SK-N-SH (cell line): Measurements from ENCODE around the gene CDC42SE2. TPM values are rescaled to one million over a fixed set of nuclear protein-coding genes. Genes with fewer than 3 reads are reported as not detected.

Source experiments
- CTCF ChIA-PET: fragments of 300-600, 350-600 bp; formaldehyde crosslinking; extraction: SDS; loops from one replicate; lab custom pipeline; 2021; lab: Yijun Ruan, JAX
- POLR2A ChIA-PET: fragments of 350-600 bp; sonication (Branson Sonifier 250); formaldehyde crosslinking; extraction: SDS; loops from one replicate; lab custom pipeline; 2020; ENCODE audit warnings: antibody characterized with exemption, inconsistent platforms; lab: Yijun Ruan, JAX
- DNase-seq: peaks from one replicate; pipeline ENCODE4 v3.0.0; 2012
- H2AFZ ChIP-seq: fragments of 200-600 bp; sonication (generic); 2 replicates; pipeline ENCODE4 v1.8.1; 2016; ENCODE audit warnings: antibody characterized with exemption, mild to moderate bottlenecking, low read depth
- H3F3A ChIP-seq: fragments of 200-600 bp; sonication (generic); replicated peaks from 2 replicates; pipeline ENCODE3; 2016; ENCODE audit warnings: antibody characterized with exemption, mild to moderate bottlenecking; ENCODE audit not compliant: insufficient read depth
- H3K27ac ChIP-seq, 2 experiments: fragments of 200-500 bp in 1 of 2; fragments of 200-600 bp in 1 of 2; sonication (Bioruptor generic) in 1 of 2; sonication (generic), shearing (Covaris generic) in 1 of 2; 2 replicates each; pipeline versions ENCODE4 v1.5.1 to v1.6.1; 2014 to 2016; ENCODE audit warnings: low read depth in 2 of 2, inconsistent platforms in 1 of 2, low read length in 1 of 2, mild to moderate bottlenecking in 1 of 2, mixed read lengths in 1 of 2
- H3K27me3 ChIP-seq: fragments of 200-600 bp; sonication (generic), shearing (Covaris generic); 2 replicates; pipeline ENCODE4 v1.6.1; 2016; ENCODE audit warnings: mixed run types; ENCODE audit not compliant: insufficient read depth
- H3K36me3 ChIP-seq, 2 experiments: fragments of 200-500 bp in 1 of 2; fragments of 200-600 bp in 1 of 2; sonication (Bioruptor generic) in 1 of 2; sonication (generic) in 1 of 2; replicated peaks in 1 of 2; 2 replicates each; pipeline versions ENCODE3 to v1.5.1; 2014 to 2016; ENCODE audit warnings: low read length in 1 of 2, mild to moderate bottlenecking in 1 of 2; ENCODE audit not compliant: insufficient read depth in 2 of 2, control insufficient read depth in 1 of 2
- H3K4me1 ChIP-seq, 2 experiments: fragments of 200-500 bp in 1 of 2; fragments of 200-600 bp in 1 of 2; sonication (Bioruptor generic) in 1 of 2; sonication (generic), shearing (Covaris generic) in 1 of 2; 2 replicates each; pipeline versions ENCODE4 v1.5.1 to v1.6.1; 2014 to 2016; ENCODE audit warnings: low read depth in 1 of 2, low read length in 1 of 2, mixed run types in 1 of 2; ENCODE audit not compliant: insufficient read depth in 2 of 2, control insufficient read depth in 1 of 2
- H3K4me2 ChIP-seq: fragments of 200-600 bp; sonication (generic), shearing (Covaris generic); 2 replicates; pipeline ENCODE4 v1.6.1; 2017; ENCODE audit warnings: mixed run types
- H3K4me3 ChIP-seq, 2 experiments: fragments of 200-500 bp in 1 of 2; fragments of 200-600 bp in 1 of 2; sonication (Bioruptor generic) in 1 of 2; sonication (generic), shearing (Covaris generic) in 1 of 2; 2 replicates each; pipeline versions ENCODE4 v1.5.1 to v1.8.1; 2014 to 2016; ENCODE audit warnings: low read depth in 2 of 2, inconsistent platforms in 1 of 2, low read length in 1 of 2, mild to moderate bottlenecking in 1 of 2, mixed read lengths in 1 of 2, moderate library complexity in 1 of 2
- H3K79me2 ChIP-seq: fragments of 200-600 bp; sonication (generic); 2 replicates; pipeline ENCODE4 v1.8.1; 2017; ENCODE audit warnings: mild to moderate bottlenecking; ENCODE audit not compliant: insufficient read depth
- H3K9ac ChIP-seq: fragments of 200-600 bp; sonication (generic); 2 replicates; pipeline ENCODE4 v1.6.1; 2017; ENCODE audit warnings: mixed run types
- H3K9me2 ChIP-seq: fragments of 200-600 bp; sonication (generic); 2 replicates; pipeline ENCODE4 v1.6.1; 2017; ENCODE audit warnings: mixed run types
- H3K9me3 ChIP-seq: fragments of 200-600 bp; sonication (generic); 2 replicates; pipeline ENCODE4 v1.6.1; 2017; ENCODE audit warnings: mixed run types, mild to moderate bottlenecking, moderate library complexity
- H4K20me1 ChIP-seq: fragments of 200-600 bp; sonication (generic); 2 replicates; pipeline ENCODE4 v1.6.1; 2017; ENCODE audit warnings: mild to moderate bottlenecking, mixed run types; ENCODE audit not compliant: insufficient read depth
- CTCF ChIP-seq: fragments of 200-600 bp; sonication (generic); IDR thresholded peaks from 2 replicates; pipeline ENCODE4 v1.6.1; 2017; ENCODE audit warnings: antibody characterized with exemption, mild to moderate bottlenecking, moderate library complexity
- MXI1 ChIP-seq: IDR thresholded peaks from 2 replicates; pipeline ENCODE4 v1.6.1; 2012; ENCODE audit warnings: mild to moderate bottlenecking, low read depth, low read length, improper control_type of control experiment
- NFIC ChIP-seq: IDR thresholded peaks from 2 replicates; pipeline ENCODE4 v1.4.0; 2012; ENCODE audit warnings: borderline replicate concordance
- RAD21 ChIP-seq: IDR thresholded peaks from 2 replicates; pipeline ENCODE4 v1.6.1; 2012; ENCODE audit warnings: mild to moderate bottlenecking, low read length
- RCOR1 ChIP-seq: fragments of 150-350 bp; IDR thresholded peaks from 2 replicates; pipeline ENCODE4 v1.6.1; 2017; ENCODE audit warnings: antibody characterized with exemption, low read length
- RFX5 ChIP-seq: IDR thresholded peaks from 2 replicates; pipeline ENCODE4 v1.6.1; 2012; ENCODE audit warnings: mild to moderate bottlenecking, improper control_type of control experiment, low read length
- SMC3 ChIP-seq: IDR thresholded peaks from 2 replicates; pipeline ENCODE4 v1.6.1; 2012; ENCODE audit warnings: low read depth, low read length, improper control_type of control experiment
- TAF1 ChIP-seq: IDR thresholded peaks from 2 replicates; pipeline ENCODE4 v1.6.1; 2012; ENCODE audit warnings: low read depth, mild to moderate bottlenecking, low read length, moderate library complexity, borderline replicate concordance
- TCF12 ChIP-seq: IDR thresholded peaks from 2 replicates; pipeline ENCODE4 v1.4.0; 2012
- TEAD4 ChIP-seq: IDR thresholded peaks from 2 replicates; pipeline ENCODE4 v1.4.0; 2012; ENCODE audit warnings: mild to moderate bottlenecking, borderline replicate concordance; ENCODE audit not compliant: insufficient read depth
- ZBTB33 ChIP-seq: IDR thresholded peaks from 2 replicates; pipeline ENCODE4 v1.4.0; 2012; ENCODE audit warnings: low read depth, borderline replicate concordance
- WGBS: methylation state at CpG from one replicate; pipeline ENCODE4 v1.1.6; 2017; ENCODE audit warnings: low lambda C conversion rate; 5-methylcytosine and 5-hydroxymethylcytosine counted together
- polyA plus RNA-seq, 3 experiments: library from polyadenylated mRNA; depleted of rRNA; stranded (reverse); fragments of >200 nt; gene quantifications; 2 replicates each; pipeline ENCODE4 v1.2.3, GENCODE V29; 2012

The CDC42SE2 gene
- polyA plus RNA-seq, 1 of the 3 experiments (the other 2 are of a cell fraction) = 8.6 TPM

- Histone ChIP-seq H3K9me3 (no peaks in the 10 kb centered on the region), H3K79me2 (peaks cover 36% of the 10 kb centered on the region; the same call in 1 of the 2 replicates), H3K27ac (peak overlapping the region in 1 of 2 experiments; percentile 43; a peak in 1 of 4 replicates), H3K4me2 (no peak overlapping the region), H3F3A (peaks cover 10% of the 10 kb centered on the region), H3K9ac (no peak overlapping the region), H3K4me3 (no peak overlapping the region), H2AFZ (no peak overlapping the region), H3K27me3 (no peaks in the 10 kb centered on the region), H4K20me1 (no peaks in the 10 kb centered on the region), H3K36me3 (peaks cover 4 to 9% of the 10 kb centered on the region in 2 experiments), H3K4me1 (peaks cover 25 to 38% of the 10 kb centered on the region in 2 experiments), H3K9me2 (no peaks in the 10 kb centered on the region)
- no peak for TF ChIP-seq CTCF
- no peak for TF ChIP-seq RAD21
- TF ChIP-seq SMC3 = no peak
- TF ChIP-seq MXI1 = no peak
- no peak for TF ChIP-seq TEAD4
- no peak for TF ChIP-seq RFX5
- TF ChIP-seq NFIC = no peak
- no peak for TF ChIP-seq TAF1
- no peak for TF ChIP-seq ZBTB33
- TF ChIP-seq TCF12 = no peak
- TF ChIP-seq RCOR1 = no peak
- 90% methylated on average over 2 of the region's 2 CpGs for WGBS
- POLR2A ChIA-PET = interaction anchor here (0.6 kb wide), 1 partner anchor 14 kb away, joined by 3 read pairs; no protein-coding TSS in a partner anchor
- CTCF ChIA-PET = interaction anchor here (0.6 to 2.0 kb wide), 18 partner anchors 8 to 514 kb away, joined by 3 to 15 read pairs (median 4); partner anchors contain the start of genes CDC42SE2 and HINT1
- DNase-seq = no peak
These were observed 117.9 kb downstream of the CDC42SE2 start for GRCh38 chr5:131381777-131382176.
